H9 (cell line): ENCODE measurements around the gene PRKCA. TPM values are rescaled to one million over a fixed set of nuclear protein-coding genes. Genes with fewer than 3 reads are reported as not detected.

ENCODE experiments used
- DNase-seq: peaks from one replicate; pipeline ENCODE4 v3.0.0-alpha.2; 2017
- H2AFZ ChIP-seq: one replicate; pipeline ENCODE4 v1.6.1; 2013; ENCODE audit warnings: mild to moderate bottlenecking, low read length, control low read depth, moderate library complexity
- H2AK5ac ChIP-seq: 2 replicates; pipeline ENCODE4 v1.6.1; 2013; ENCODE audit warnings: low read length, control low read depth, mixed read lengths; ENCODE audit not compliant: insufficient read length
- H2BK120ac ChIP-seq: one replicate; pipeline ENCODE4 v1.6.1; 2013; ENCODE audit warnings: low read depth, mild to moderate bottlenecking, low read length, control low read depth, inconsistent platforms; ENCODE audit not compliant: poor library complexity, severe bottlenecking
- H2BK12ac ChIP-seq: 2 replicates; pipeline ENCODE4 v1.6.1; 2013; ENCODE audit warnings: low read length, control low read depth, mixed read lengths, low read depth; ENCODE audit not compliant: insufficient read length
- H2BK15ac ChIP-seq: 2 replicates; pipeline ENCODE4 v1.6.1; 2013; ENCODE audit warnings: low read depth, low read length, control low read depth
- H2BK20ac ChIP-seq: one replicate; pipeline ENCODE4 v1.6.1; 2013; ENCODE audit warnings: low read depth, mild to moderate bottlenecking, low read length, control low read depth, inconsistent platforms; ENCODE audit not compliant: poor library complexity, severe bottlenecking
- H2BK5ac ChIP-seq: 2 replicates; pipeline ENCODE4 v1.6.1; 2013; ENCODE audit warnings: low read length, control low read depth, mixed read lengths; ENCODE audit not compliant: insufficient read length
- H3K14ac ChIP-seq: 2 replicates; pipeline ENCODE4 v1.6.1; 2013; ENCODE audit warnings: low read length, control low read depth; ENCODE audit not compliant: insufficient read depth
- H3K18ac ChIP-seq: 2 replicates; pipeline ENCODE4 v1.6.1; 2013; ENCODE audit warnings: low read depth, mild to moderate bottlenecking, mixed read lengths, low read length, control low read depth; ENCODE audit not compliant: insufficient read length
- H3K23ac ChIP-seq: 2 replicates; pipeline ENCODE4 v1.6.1; 2013; ENCODE audit warnings: low read length, control low read depth, mixed read lengths, low read depth; ENCODE audit not compliant: insufficient read length
- H3K23me2 ChIP-seq: 2 replicates; pipeline ENCODE4 v1.6.1; 2013; ENCODE audit warnings: low read depth, mild to moderate bottlenecking, mixed read lengths, low read length, control low read depth; ENCODE audit not compliant: insufficient read length, poor library complexity, severe bottlenecking
- H3K27ac ChIP-seq: 2 replicates; pipeline ENCODE4 v1.5.1; 2013; ENCODE audit warnings: low read length, control low read depth, mixed read lengths, low read depth; ENCODE audit not compliant: insufficient read length
- H3K27me3 ChIP-seq: 2 replicates; pipeline ENCODE4 v1.6.1; 2013; ENCODE audit warnings: low read length, control low read depth, inconsistent platforms; ENCODE audit not compliant: insufficient read depth
- H3K4ac ChIP-seq: 2 replicates; pipeline ENCODE4 v1.6.1; 2013; ENCODE audit warnings: low read depth, mild to moderate bottlenecking, control low read depth, inconsistent platforms, low read length, moderate library complexity
- H3K4me1 ChIP-seq: 2 replicates; pipeline ENCODE4 v1.6.1; 2013; ENCODE audit warnings: low read length, control low read depth, inconsistent platforms; ENCODE audit not compliant: insufficient read depth
- H3K4me2 ChIP-seq: 2 replicates; pipeline ENCODE4 v1.6.1; 2013; ENCODE audit warnings: low read length, control low read depth, mixed read lengths; ENCODE audit not compliant: insufficient read length, insufficient read depth
- H3K56ac ChIP-seq: 2 replicates; pipeline ENCODE4 v1.6.1; 2013; ENCODE audit warnings: low read depth, mild to moderate bottlenecking, mixed read lengths, low read length, control low read depth; ENCODE audit not compliant: insufficient read length
- H3K79me1 ChIP-seq: 2 replicates; pipeline ENCODE4 v1.6.1; 2013; ENCODE audit warnings: low read depth, mild to moderate bottlenecking, moderate library complexity, low read length, control low read depth, inconsistent platforms; ENCODE audit not compliant: insufficient read depth, poor library complexity, severe bottlenecking
- H3K79me2 ChIP-seq: 2 replicates; pipeline ENCODE4 v1.6.1; 2013; ENCODE audit warnings: low read length, control low read depth, inconsistent platforms; ENCODE audit not compliant: insufficient read depth
- H3K9ac ChIP-seq: 2 replicates; pipeline ENCODE4 v1.6.1; 2013; ENCODE audit warnings: low read length, control low read depth, mixed read lengths; ENCODE audit not compliant: insufficient read length; ENCODE audit errors: extremely low read depth
- H3K9me3 ChIP-seq: one replicate; pipeline ENCODE4 v1.6.1; 2013; ENCODE audit warnings: low read depth, low read length, inconsistent platforms; ENCODE audit not compliant: control insufficient read depth
- H3T11ph ChIP-seq: one replicate; pipeline ENCODE4 v1.6.1; 2013; ENCODE audit warnings: mild to moderate bottlenecking, low read length, control low read depth, inconsistent platforms
- H4K20me1 ChIP-seq: one replicate; pipeline ENCODE4 v1.6.1; 2013; ENCODE audit not compliant: control insufficient read depth, insufficient read length, insufficient read depth
- H4K5ac ChIP-seq: 2 replicates; pipeline ENCODE4 v1.6.1; 2013; ENCODE audit warnings: low read depth, mild to moderate bottlenecking, mixed read lengths, low read length, control low read depth; ENCODE audit not compliant: insufficient read length
- H4K8ac ChIP-seq: replicated peaks from 2 replicates; pipeline ENCODE4 v1.6.1; 2013; ENCODE audit warnings: low read length, control low read depth, mixed read lengths, low read depth; ENCODE audit not compliant: insufficient read length
- H4K91ac ChIP-seq: 2 replicates; pipeline ENCODE4 v1.6.1; 2013; ENCODE audit warnings: low read depth, mild to moderate bottlenecking, moderate library complexity, mixed read lengths, low read length, control low read depth; ENCODE audit not compliant: insufficient read length
- H3K27ac Mint-ChIP-seq, 3 experiments: 2 replicates in 2 of 3; 3 replicates in 1 of 3; pipeline ENCODE4 v1.8.0; 2020 to 2021; ENCODE audit warnings: mixed read lengths in 3 of 3, mild to moderate bottlenecking in 1 of 3, moderate library complexity in 1 of 3
- H3K27me3 Mint-ChIP-seq: 2 replicates; pipeline ENCODE4 v1.8.0; 2021; ENCODE audit warnings: low read depth, mild to moderate bottlenecking, moderate library complexity, mixed read lengths
- H3K36me3 Mint-ChIP-seq, 3 experiments: 2 replicates in 2 of 3; 3 replicates in 1 of 3; pipeline ENCODE4 v1.8.0; 2020 to 2021; ENCODE audit warnings: low read depth in 3 of 3, mixed read lengths in 3 of 3; ENCODE audit not compliant: insufficient read depth in 1 of 3
- H3K4me1 Mint-ChIP-seq, 2 experiments: 2 replicates each; pipeline ENCODE4 v1.8.0; 2020; ENCODE audit warnings: mixed read lengths in 2 of 2
- H3K4me3 Mint-ChIP-seq, 2 experiments: 2 replicates in 1 of 2; 3 replicates in 1 of 2; pipeline ENCODE4 v1.8.0; 2020 to 2021; ENCODE audit warnings: mild to moderate bottlenecking in 2 of 2, mixed read lengths in 2 of 2, moderate library complexity in 1 of 2
- H3K9me3 Mint-ChIP-seq, 2 experiments: 2 replicates in 1 of 2; 3 replicates in 1 of 2; pipeline ENCODE4 v1.8.0; 2020; ENCODE audit warnings: mild to moderate bottlenecking in 2 of 2, mixed read lengths in 2 of 2, moderate library complexity in 1 of 2
- CTCF ChIP-seq: fragments of 200-600 bp; sonication (generic); conservative IDR thresholded peaks from 3 replicates; pipeline ENCODE4 v1.8.0; 2021; ENCODE audit warnings: antibody characterized with exemption, mild to moderate bottlenecking
- WGBS: extraction: QIAGEN DNeasy Blood & Tissue Kit; methylation state at CpG from one replicate; pipeline ENCODE4 v1.1.7; 2013; ENCODE audit warnings: missing lambda C conversion rate, low lambda C conversion rate, mixed read lengths; ENCODE audit not compliant: insufficient read length; ENCODE audit errors: extremely low coverage; 5-methylcytosine and 5-hydroxymethylcytosine counted together
- total RNA-seq: library from RNA; stranded (reverse); gene quantifications from 2 replicates; pipeline ENCODE4 v1.2.1, GENCODE V29; 2021

PRKCA gene
- total RNA-seq, 1 experiment from 2014 or later, result 10.5 TPM

- no CpG with 5 or more reads among the region's 12 CpGs for WGBS
- no peak for DNase-seq
- Histone ChIP-seq H3K4me2 (no peak overlapping the region), H3K23ac (no peak overlapping the region), H2BK5ac (no peak overlapping the region), H3K18ac (no peak overlapping the region), H3K9ac (no peak overlapping the region), H3K56ac (no peak overlapping the region), H2AK5ac (no peak overlapping the region), H4K20me1 (no peaks in the 10 kb centered on the region), H3K79me1 (no peaks in the 10 kb centered on the region), H3K27ac (no peak overlapping the region), H3K4me1 (no peaks in the 10 kb centered on the region), H2BK15ac (no peak overlapping the region), H3K9me3 (no peaks in the 10 kb centered on the region), H2AFZ (no peak overlapping the region), H3K79me2 (no peaks in the 10 kb centered on the region), H2BK12ac (no peak overlapping the region), H3K4ac (no peak overlapping the region), H3K23me2 (no peaks in the 10 kb centered on the region), H3T11ph (no peak overlapping the region), H4K5ac (no peak overlapping the region), H4K91ac (no peak overlapping the region), H4K8ac (no peak overlapping the region), H3K27me3 (no peaks in the 10 kb centered on the region), H3K14ac (no peak overlapping the region), H2BK20ac (no peak overlapping the region), H2BK120ac (no peak overlapping the region)
- no peaks in the 10 kb centered on the region for H3K9me3 Mint-ChIP-seq
- H3K4me1 Mint-ChIP-seq, result peaks cover 14 to 17% of the 10 kb centered on the region in 2 experiments
- H3K36me3 Mint-ChIP-seq, result no peaks in the 10 kb centered on the region; a peak in 1 of 7 replicates
- H3K4me3 Mint-ChIP-seq, result no peak overlapping the region
- TF ChIP-seq CTCF, result no peak
- peak overlapping the region in 1 of 3 experiments; percentile 44; a peak in 2 of 7 replicates for H3K27ac Mint-ChIP-seq
- no peaks in the 10 kb centered on the region; the same call in 1 of the 2 replicates for H3K27me3 Mint-ChIP-seq
Measured at GRCh38 chr17:66649818-66650543, 347.6 kb downstream of the PRKCA start.
